ENCODE data around the gene IL1R1. TPM values are rescaled to one million over a fixed set of nuclear protein-coding genes. Genes with fewer than 3 reads are reported as not detected.

IL1R1 gene
- total RNA-seq, 1 donor from 2014 or later, result 7.2 TPM

- no peak for DNase-seq (ENCODE audit: low read depth in 2 of 2)
These were observed 2.7 kb upstream of the IL1R1 start for GRCh38 chr2:102139851-102140250.

- no peak for DNase-seq (ENCODE audit: low read depth in 2 of 2)
These were observed 2.2 kb upstream of the IL1R1 start for GRCh38 chr2:102140377-102140776.

- DNase-seq (ENCODE audit: low read depth in 2 of 2), result no peak
These were observed 1.3 kb upstream of the IL1R1 start for GRCh38 chr2:102141011-102141943.

DNA sequence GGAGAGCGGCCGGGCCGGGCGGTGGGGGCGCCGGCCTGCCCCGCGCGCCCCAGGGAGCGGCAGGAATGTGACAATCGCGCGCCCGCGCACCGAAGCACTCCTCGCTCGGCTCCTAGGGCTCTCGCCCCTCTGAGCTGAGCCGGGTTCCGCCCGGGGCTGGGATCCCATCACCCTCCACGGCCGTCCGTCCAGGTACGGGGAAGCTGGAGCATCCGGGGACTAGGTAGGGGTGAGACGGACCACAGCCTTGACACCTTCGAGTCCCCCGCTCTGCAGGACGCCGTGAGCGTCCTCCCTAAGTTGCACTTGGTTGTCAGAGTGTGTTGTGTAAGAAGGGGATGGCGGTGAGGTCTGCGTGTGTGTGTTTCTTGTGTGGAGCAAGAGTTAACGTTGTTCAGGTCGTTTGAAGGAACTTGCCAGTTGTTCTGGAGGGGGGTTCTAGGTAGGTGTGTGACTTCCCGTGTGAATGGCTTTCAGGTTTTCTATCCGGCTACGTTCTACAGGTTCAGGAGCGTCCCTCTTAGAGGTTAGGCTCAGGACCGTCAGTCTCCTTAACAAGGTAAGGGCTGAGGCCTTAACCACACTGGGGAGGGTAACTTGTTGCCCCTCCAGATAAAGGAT is 393 bp downstream of the IL1R1 start:
- peak in 1 of 2 donors; percentile 17 for DNase-seq (ENCODE audit: low read depth in 2 of 2)

DNA sequence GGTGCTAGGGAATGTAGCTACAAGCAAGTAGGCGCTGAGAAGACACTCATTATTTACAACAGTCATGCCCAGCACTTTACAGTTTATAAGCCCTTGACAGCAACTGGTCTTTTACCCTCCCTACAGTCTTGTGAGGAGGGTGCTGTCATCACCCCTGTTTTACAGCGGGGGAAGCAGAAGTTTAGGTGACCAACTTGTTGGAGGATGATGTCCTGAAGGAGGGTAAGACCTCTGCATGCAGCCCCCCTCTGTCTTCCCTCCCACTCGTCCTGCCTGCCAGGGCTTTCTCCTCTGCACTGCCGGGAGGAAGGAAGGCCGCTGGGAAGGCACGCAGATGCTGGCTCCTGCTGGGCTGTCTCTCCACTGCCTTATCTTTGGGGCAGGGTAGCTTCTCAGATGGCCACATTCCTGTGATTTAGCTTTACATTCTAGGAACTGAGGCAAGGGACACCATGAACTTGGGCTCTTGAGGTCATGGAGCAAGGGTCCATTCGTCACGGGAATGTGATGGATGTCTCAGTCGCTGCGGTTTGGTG is 972 bp downstream of the IL1R1 start:
- no peak for DNase-seq (ENCODE audit: low read depth in 2 of 2)

GRCh38 chr2:102144128-102144527 is 1.6 kb downstream of the IL1R1 start:
- DNase-seq (ENCODE audit: low read depth in 2 of 2), result peak in 1 of 2 donors; percentile 19

DNA sequence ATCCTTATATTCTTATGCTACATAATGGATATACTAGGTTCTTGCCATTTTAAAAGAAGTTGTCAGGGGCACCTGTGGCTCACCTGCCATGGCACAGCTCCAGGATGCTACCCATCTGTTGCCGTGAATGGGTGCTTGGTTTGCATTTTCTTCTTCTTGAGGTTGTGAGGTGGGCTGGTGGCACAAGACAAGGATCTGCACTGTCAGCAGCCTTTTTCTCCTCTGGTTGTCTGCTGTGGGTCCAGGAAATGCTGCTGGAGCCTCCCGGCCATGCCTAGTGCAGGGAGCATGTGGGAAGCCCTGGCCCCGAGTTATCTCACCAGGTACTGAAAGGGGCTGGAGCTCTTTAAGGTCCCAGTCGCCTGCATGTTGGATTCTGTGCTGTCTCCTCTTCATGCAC is 2.6 kb downstream of the IL1R1 start:
- no peak for DNase-seq (ENCODE audit: low read depth in 2 of 2)

DNA sequence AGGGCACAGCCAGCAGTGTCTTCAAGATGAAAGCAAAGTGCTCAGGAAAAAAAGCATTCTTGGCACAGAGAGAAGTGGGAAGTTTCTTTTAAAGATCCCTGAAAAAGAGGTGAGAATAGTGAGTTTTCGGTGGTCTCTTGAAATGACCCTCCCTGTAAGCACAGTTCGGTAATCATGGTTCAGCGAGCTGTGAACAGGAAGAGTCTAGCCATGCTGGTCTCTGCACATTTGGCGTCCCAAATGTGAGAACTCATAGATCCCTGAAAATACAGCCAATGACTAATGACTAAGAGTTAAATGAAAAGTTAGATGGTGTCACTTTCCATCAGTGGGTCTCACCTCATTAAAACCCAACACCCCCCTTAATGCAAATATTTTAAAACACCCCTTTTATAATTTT is 3.4 kb downstream of the IL1R1 start:
- DNase-seq (ENCODE audit: low read depth in 2 of 2), result no peak

DNA sequence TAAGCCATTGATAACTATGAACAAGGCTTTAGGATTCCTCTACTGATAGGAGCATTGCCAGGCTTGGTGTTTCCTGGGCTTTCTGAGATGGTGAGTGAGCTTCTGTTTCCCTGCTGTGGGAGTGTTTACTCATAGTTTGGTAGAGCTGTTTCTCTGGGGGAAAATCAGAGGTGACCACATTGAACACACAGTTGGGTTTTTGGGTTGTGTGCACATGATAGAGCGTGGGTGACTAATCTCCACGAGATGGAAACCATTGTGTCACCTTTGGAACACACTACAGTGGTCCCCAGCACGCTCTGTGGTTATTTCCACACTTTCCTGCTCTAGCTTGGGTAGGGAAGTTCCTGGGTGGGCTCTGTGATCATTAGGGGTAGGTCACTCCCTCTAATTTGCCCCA is 5.4 kb downstream of the IL1R1 start:
- DNase-seq (ENCODE audit: low read depth in 2 of 2), result no peak

GRCh38 chr2:102149243-102149642 is 6.7 kb downstream of the IL1R1 start:
- DNase-seq (ENCODE audit: low read depth in 2 of 2), result no peak

DNA sequence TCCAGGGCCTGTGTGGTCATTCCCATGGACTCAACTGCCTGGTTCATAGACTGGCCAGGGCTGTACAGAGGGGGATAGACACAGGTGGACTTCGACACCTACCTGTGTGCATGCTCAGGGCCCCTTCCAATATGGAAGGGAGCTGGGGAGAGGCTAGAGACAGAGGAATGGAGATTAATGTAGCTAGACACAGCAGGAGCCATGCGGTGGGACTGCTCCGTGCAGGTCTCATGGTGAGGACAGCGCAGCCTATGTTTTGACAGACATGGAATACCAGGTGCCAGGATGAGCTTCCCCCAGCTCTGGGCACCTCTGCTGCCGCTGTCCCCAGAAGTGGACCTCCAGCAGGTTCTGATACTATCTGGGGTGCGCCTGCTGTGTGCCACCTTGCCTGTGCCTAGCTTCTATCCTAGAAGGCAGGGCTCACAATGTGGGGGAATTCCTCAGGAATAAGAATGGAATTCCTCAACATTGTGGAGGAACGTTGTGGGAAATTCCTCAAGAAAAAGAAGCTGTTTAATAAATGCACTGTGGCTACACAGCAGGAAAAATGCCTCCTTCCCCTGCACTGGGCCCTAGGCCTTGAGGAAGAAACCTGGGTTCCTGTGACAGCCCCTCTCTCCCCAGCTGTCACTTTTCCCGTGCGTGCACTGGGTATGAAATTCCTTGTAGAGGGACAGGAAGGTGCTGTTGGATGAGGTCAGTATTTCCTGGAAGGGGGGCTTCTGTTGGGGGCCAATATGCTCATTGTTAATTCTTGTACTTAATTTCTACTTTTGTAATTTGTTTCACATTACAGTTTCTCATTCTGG is 7.3 kb downstream of the IL1R1 start:
- DNase-seq (ENCODE audit: low read depth in 2 of 2), result no peak

- DNase-seq (ENCODE audit: low read depth in 2 of 2), result no peak
These were observed 11.8 kb downstream of the IL1R1 start for GRCh38 chr2:102154364-102154763.

DNA sequence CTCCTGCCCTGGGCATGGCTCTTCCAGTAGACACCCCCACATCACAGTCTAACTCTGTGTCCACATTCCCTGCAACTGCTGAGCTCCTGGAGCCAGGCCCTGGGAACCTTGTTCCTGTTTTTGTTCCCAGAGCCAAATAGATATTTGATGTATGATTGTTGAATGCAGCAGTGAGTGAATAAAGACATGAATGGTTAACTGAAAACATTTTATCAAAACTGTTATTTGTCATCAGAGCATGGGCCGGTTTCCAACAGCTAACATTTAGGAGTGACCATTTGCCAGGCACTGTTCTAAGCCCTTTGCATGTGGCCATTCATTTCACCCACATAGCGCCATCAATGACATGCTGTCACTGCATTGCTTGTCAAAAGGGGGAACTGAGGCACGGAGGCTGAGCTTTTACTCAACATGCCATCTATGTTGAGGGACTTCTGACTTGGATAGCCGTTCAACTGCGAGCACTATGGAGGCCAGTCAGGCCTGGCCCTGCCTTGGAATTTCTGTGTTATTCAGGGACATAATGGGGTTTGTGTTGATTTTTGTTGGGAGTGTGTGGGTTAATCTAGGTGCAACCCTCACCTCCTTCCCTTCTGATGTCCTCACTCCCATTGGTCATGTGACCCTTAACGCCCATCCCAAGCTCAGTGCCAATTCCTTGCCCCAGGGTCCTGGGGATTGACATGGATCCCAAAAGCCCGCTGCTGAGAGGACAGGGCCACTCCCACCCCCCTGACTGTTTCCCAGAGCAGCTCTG is 12.6 kb downstream of the IL1R1 start:
- DNase-seq (ENCODE audit: low read depth in 2 of 2), result no peak

DNA sequence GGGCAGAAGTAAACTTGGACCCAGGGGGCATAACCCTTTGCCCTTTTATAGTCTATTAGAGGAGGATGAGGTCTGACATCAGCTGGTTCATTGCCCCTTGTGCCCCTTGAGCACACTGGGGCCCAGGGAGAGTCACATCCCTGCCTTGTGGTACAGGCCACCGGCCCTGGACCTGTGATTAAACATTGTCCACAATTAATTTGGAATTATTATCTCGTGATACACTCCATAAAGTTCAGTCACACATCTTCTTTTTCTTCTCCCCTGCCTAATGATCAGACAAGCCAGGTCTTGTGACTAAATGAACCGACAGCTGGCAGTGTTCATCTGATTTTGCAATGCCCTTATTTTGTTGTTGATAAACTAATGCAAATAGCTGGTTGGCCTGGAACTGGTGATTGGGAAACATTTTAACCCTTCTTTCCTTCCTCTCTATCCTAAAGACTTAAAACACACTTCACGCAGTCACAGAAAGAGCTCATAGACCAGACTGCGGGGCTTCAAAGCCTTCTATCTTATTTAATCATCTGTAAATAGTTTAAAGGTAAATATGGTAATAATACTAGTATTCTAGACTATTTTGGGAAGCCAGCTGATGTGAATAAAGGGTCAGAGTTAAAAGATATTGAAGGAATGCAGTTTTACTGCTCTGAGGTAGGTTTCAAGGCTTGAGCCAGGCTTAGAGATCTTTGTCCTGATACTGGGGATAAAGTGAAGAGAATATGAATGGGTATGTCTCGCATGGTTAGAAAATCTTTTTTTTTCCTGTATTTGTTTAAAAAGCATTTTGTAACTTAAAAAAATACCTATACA is 13.4 kb downstream of the IL1R1 start:
- DNase-seq (ENCODE audit: low read depth in 2 of 2), result no peak

DNA sequence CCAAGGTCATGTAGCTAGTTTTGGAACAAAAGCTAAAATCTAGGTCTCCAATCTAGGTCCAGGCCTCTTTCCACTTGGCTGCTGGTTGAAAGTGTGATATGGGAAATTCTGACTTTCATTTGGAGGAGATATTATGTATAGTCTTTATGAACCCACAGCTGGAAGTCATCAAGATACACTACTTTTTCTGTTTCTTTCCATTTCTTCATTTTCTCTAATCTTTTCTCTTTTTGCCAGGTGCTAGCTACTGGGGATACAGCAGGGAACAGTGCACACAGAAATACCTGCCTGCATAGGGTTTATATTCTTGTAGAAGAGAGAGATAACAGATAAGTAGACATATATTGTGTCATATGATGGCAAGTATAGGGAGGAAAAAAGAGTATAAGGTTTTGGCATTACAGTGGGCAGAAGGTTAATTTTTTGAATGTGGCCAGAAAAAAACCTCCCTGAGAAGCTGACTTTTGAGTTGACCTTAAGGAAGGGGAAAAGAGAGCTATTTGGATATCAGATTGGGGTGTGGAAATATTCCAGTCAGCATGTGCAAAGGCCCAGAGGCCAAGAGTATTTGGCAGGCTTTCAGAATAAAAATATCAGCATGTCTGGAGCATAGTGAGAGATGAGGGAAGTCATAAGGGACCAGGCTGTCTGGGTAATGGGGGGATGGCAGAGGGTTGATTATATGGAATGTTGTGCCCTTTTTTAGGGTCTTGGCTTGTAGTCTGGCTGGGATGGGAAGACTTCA is 15.6 kb downstream of the IL1R1 start:
- no peak for DNase-seq (ENCODE audit: low read depth in 2 of 2)

DNA sequence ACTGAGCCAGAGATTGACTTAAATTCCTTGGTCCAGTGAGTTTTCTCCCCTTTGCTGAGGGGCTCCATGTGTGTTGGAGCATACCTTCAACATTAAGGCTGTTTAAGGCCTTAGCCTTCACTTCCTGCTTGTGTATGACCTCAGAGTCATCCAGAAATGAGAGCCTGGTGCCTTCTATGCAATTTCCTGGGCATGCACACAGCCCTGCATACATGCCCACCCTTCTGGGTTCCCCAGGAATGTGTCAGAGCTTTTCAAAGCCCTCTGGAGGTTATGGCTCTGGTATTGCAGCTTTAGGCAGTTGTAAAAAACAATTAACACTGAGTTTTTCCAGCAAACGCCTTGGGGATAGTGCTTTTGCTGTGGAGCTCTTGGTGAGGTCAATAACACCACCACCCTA is 16.7 kb downstream of the IL1R1 start:
- DNase-seq (ENCODE audit: low read depth in 2 of 2), result no peak

GRCh38 chr2:102166189-102166845 is 23.8 kb downstream of the IL1R1 start:
- peak; percentile 52 to 58 for DNase-seq (ENCODE audit: low read depth in 2 of 2)

DNA sequence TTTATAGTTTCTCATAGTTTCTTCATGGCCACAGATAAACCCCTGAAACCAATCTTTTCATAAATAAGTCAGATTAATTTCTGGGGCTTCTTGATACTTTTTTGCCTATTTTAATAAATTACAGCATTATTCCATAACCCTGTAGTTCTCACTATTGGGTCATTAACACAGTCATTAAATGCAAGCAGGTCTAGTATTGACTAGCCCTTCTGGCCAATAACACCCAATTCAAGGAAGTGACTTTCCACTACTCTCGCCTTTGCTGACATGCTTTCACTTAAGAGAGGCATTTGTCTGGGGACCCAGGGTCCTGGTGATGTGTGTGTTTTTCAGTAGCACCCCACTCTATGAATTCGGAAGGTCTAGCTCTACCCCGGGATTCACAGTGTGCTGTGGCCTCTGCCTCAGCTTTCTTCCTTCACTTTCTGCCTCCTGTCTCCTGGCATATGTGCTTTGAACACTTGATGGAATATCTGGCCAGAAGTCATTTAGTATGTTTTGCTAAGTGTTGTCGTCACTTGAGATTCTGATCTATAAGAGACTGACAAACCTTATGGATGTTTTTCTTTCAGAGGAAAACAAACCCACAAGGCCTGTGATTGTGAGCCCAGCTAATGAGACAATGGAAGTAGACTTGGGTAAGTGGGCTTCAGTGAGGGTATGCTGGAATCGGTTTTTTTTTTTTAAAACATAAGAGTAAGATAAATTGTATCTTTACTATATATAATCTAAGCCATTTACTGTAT is 25.7 kb downstream of the IL1R1 start:
- DNase-seq (ENCODE audit: low read depth in 2 of 2), result no peak

Measured in dermis microvascular lymphatic vessel endothelial cell (primary cell).